ENCODE measurements around the gene RANGRF.

DNA sequence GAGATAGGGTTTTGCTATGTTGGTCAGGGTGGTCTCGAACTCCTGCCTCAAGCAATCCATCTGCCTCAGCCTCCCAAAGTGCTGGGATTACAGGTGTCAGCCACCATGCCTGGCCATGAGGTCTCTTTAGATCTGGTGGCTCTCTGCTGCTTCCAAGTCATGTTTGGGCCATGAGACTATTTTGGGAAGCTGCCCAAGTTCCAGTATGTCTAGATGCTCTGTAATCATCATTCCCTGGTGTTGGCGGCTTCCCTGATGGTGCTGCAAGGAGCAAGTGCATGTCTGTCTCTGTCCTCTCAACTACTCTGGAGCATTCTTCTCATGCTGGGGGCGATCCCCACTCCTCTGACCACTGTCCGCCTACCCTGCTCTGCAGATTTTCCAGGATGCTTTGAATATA is 44.8 kb downstream of the RANGRF start:
- TF ChIP-seq, protein P1, sequence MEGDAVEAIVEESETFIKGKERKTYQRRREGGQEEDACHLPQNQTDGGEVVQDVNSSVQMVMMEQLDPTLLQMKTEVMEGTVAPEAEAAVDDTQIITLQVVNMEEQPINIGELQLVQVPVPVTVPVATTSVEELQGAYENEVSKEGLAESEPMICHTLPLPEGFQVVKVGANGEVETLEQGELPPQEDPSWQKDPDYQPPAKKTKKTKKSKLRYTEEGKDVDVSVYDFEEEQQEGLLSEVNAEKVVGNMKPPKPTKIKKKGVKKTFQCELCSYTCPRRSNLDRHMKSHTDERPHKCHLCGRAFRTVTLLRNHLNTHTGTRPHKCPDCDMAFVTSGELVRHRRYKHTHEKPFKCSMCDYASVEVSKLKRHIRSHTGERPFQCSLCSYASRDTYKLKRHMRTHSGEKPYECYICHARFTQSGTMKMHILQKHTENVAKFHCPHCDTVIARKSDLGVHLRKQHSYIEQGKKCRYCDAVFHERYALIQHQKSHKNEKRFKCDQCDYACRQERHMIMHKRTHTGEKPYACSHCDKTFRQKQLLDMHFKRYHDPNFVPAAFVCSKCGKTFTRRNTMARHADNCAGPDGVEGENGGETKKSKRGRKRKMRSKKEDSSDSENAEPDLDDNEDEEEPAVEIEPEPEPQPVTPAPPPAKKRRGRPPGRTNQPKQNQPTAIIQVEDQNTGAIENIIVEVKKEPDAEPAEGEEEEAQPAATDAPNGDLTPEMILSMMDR (IDR thresholded peaks at IDR 0.05): no peak
- TF ChIP-seq EZH2 (IDR thresholded peaks at IDR 0.05; ENCODE audit: borderline replicate concordance, insufficient read depth, low read depth, low read length, poor library complexity, severe bottlenecking): no peak

Data from B cell (primary cell).